PC-3 (cell line): ENCODE measurements around the gene EMP1. TPM values are rescaled to one million over a fixed set of nuclear protein-coding genes. Genes with fewer than 3 reads are reported as not detected.
A peak's percentile ranks its signal among the peaks of the same experiment; 100 is the strongest.

Experiments used
- ATAC-seq: fragments of 200-7000 bp; cut with Tn5 transposase; 2 replicates; pipeline ENCODE4 v1.9.1; 2020; ENCODE audit warnings: mild to moderate bottlenecking, moderate library complexity
- BruUV-seq: library from RNA; stranded (reverse); fragments of 400-500 nt; replicated peaks from 2 replicates; lab custom pipeline; 2021; lab: Mats Ljungman, UMichigan
- CTCF ChIA-PET: fragments of 300-600 bp; sonication (Branson Sonifier 250); formaldehyde crosslinking; loops from one replicate; lab custom pipeline; 2022; ENCODE audit warnings: antibody characterized with exemption; lab: Charles Lee
- POLR2A ChIA-PET: fragments of 300-600 bp; sonication (Branson Sonifier 250); formaldehyde crosslinking; loops from one replicate; lab custom pipeline; 2022; ENCODE audit warnings: antibody characterized with exemption; ENCODE audit not compliant: unreplicated experiment; lab: Charles Lee
- DNase-seq: peaks from one replicate; pipeline ENCODE4 v3.0.0-alpha.2; 2015
- H2AFZ ChIP-seq: fragments of 300-600 bp; sonication (generic); 2 replicates; pipeline ENCODE4 v1.6.0; 2016; ENCODE audit warnings: antibody characterized with exemption, low read length
- H3F3A ChIP-seq: fragments of 300-600 bp; sonication (generic); one replicate; pipeline ENCODE4 v1.6.0; 2017; ENCODE audit warnings: antibody characterized with exemption, low read length, control low read depth, mild to moderate bottlenecking; ENCODE audit not compliant: unreplicated experiment
- H3K27ac ChIP-seq: fragments of 300-600 bp; sonication (generic); 2 replicates; pipeline ENCODE4 v1.5.1; 2016; ENCODE audit warnings: mild to moderate bottlenecking, low read length
- H3K27me3 ChIP-seq: fragments of 300-600 bp; sonication (generic); 2 replicates; pipeline ENCODE4 v1.6.1; 2016; ENCODE audit warnings: low read length, mixed read lengths
- H3K36me3 ChIP-seq: fragments of 300-600 bp; sonication (generic); 2 replicates; pipeline ENCODE4 v1.6.1; 2016; ENCODE audit warnings: low read depth, mixed run types, low read length, mixed read lengths
- H3K4me1 ChIP-seq: fragments of 300-600 bp; sonication (generic); 2 replicates; pipeline ENCODE4 v1.5.1; 2016; ENCODE audit warnings: low read length; ENCODE audit not compliant: insufficient read depth
- H3K4me2 ChIP-seq: fragments of 300-600 bp; sonication (generic); 2 replicates; pipeline ENCODE4 v1.6.0; 2016; ENCODE audit warnings: low read length
- H3K4me3 ChIP-seq: fragments of 300-600 bp; sonication (generic); 2 replicates; pipeline ENCODE4 v1.5.1; 2016; ENCODE audit warnings: mild to moderate bottlenecking, low read length, mixed read lengths
- H3K79me2 ChIP-seq: fragments of 300-600 bp; sonication (generic); 2 replicates; pipeline ENCODE4 v1.6.1; 2017; ENCODE audit warnings: low read length, mixed read lengths
- H3K9ac ChIP-seq: fragments of 300-600 bp; sonication (generic); 2 replicates; pipeline ENCODE4 v1.6.0; 2016; ENCODE audit warnings: mild to moderate bottlenecking, low read length
- H3K9me2 ChIP-seq: fragments of 300-600 bp; sonication (generic); replicated peaks from 2 replicates; pipeline ENCODE4 v1.6.1; 2016; ENCODE audit warnings: mixed run types, low read length, mixed read lengths
- H3K9me3 ChIP-seq: fragments of 300-600 bp; sonication (generic); 2 replicates; pipeline ENCODE4 v1.6.1; 2016; ENCODE audit warnings: low read length, mixed read lengths
- H4K20me1 ChIP-seq: fragments of 300-600 bp; sonication (generic); 2 replicates; pipeline ENCODE4 v1.6.1; 2016; ENCODE audit warnings: low read length, mixed read lengths
- CTCF ChIP-seq: fragments of 300-600 bp; sonication (generic); conservative IDR thresholded peaks from 2 replicates; pipeline ENCODE4 v1.5.1; 2017; ENCODE audit warnings: antibody characterized with exemption, low read depth, mild to moderate bottlenecking, low read length
- EZH2 ChIP-seq: fragments of 300-600 bp; sonication (generic); IDR thresholded peaks from one replicate; pipeline ENCODE4 v1.6.1; 2017; ENCODE audit warnings: antibody characterized with exemption, mild to moderate bottlenecking, low read length; ENCODE audit not compliant: unreplicated experiment
- EZH2phosphoT487 ChIP-seq: fragments of 300-600 bp; sonication (generic); IDR thresholded peaks from 2 replicates; pipeline ENCODE4 v1.6.1; 2018; ENCODE audit warnings: mild to moderate bottlenecking, antibody characterized with exemption, low read length, borderline replicate concordance
- intact Hi-C: fragments of 100-400 bp; cut with micrococcal nuclease; formaldehyde crosslinking; loops from 2 replicates; pipeline ENCODE4 v1.9.0; 2023
- total RNA-seq: library from RNA; depleted of rRNA; stranded (reverse); fragments of >200 nt; gene quantifications from 2 replicates; pipeline ENCODE4 v1.2.3, GENCODE V29; 2014

Gene EMP1
- total RNA-seq, 1 experiment from 2014 or later, result 158 TPM

- Histone ChIP-seq H3K79me2 (no peaks in the 10 kb centered on the region), H3K36me3 (no peaks in the 10 kb centered on the region), H3K9me3 (no peaks in the 10 kb centered on the region), H2AFZ (no peak overlapping the region), H3K4me2 (no peak overlapping the region), H3F3A (no peaks in the 10 kb centered on the region), H3K9ac (no peak overlapping the region), H3K27ac (no peak overlapping the region), H4K20me1 (no peaks in the 10 kb centered on the region), H3K9me2 (no peaks in the 10 kb centered on the region), H3K4me3 (no peak overlapping the region), H3K4me1 (peaks cover 3% of the 10 kb centered on the region; the same call in 1 of the 2 replicates), H3K27me3 (no peaks in the 10 kb centered on the region)
- no peak for DNase-seq
- ChIA-PET CTCF (no interaction called here), POLR2A (no interaction called here)
- intact Hi-C loops, result no loop called here
- BruUV-seq, result no TSS peak
- TF ChIP-seq EZH2 (no peak), CTCF (no peak), EZH2phosphoT487 (no peak)
- no peak for ATAC-seq
These were observed 52.4 kb downstream of the EMP1 start for GRCh38 chr12:13248964-13249363.

DNA sequence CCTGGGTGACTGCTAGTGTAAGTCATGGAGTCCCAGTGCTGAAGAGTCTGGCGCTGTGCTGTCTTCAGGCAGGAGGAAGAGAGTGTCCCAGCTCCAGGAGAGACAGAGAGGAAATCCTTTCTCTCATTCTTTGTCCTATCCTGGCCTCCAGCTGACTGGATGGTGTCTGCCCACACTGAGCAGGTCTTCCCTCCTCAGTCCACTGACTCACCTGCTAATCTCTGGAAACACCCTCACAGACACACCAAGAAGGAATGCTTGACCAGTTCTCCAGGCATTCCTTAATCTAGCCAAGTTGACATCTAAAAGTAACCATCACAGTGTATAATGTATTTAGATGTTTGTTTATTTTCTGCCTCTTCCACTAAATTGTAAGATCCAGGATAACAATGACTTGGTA lies 53.9 kb downstream of the EMP1 start:
- CTCF ChIA-PET, result no interaction called here
- TF ChIP-seq EZH2phosphoT487 (no peak), EZH2 (no peak), CTCF (no peak)
- no peaks in the 10 kb centered on the region for H3K9me3 ChIP-seq
- no peaks in the 10 kb centered on the region for H3K27me3 ChIP-seq
- intact Hi-C loops, result loop anchor here (10.0 kb wide), 2 partner anchors 694 to 914 kb away; no protein-coding TSS in a partner anchor
- H3K9ac ChIP-seq, result no peak overlapping the region
- no TSS peak for BruUV-seq
- H3K79me2 ChIP-seq, result no peaks in the 10 kb centered on the region
- POLR2A ChIA-PET, result no interaction called here
- H3K9me2 ChIP-seq, result no peaks in the 10 kb centered on the region
- ATAC-seq (peak; percentile 76), DNase-seq (peak; percentile 76)
- H3K4me1 ChIP-seq, result peaks cover 3% of the 10 kb centered on the region; the same call in 1 of the 2 replicates
- H3K4me2 ChIP-seq, result no peak overlapping the region
- no peak overlapping the region for H3K4me3 ChIP-seq
- H2AFZ ChIP-seq, result no peak overlapping the region
- no peaks in the 10 kb centered on the region for H4K20me1 ChIP-seq
- no peaks in the 10 kb centered on the region for H3F3A ChIP-seq
- H3K36me3 ChIP-seq, result no peaks in the 10 kb centered on the region
- H3K27ac ChIP-seq, result no peak overlapping the region

- ChIA-PET CTCF (no interaction called here), POLR2A (no interaction called here)
- DNase-seq (no peak), ATAC-seq (no peak)
- H4K20me1 ChIP-seq, result no peaks in the 10 kb centered on the region
- BruUV-seq, result no TSS peak
- no peaks in the 10 kb centered on the region for H3K79me2 ChIP-seq
- H3K27me3 ChIP-seq, result no peaks in the 10 kb centered on the region
- H3K36me3 ChIP-seq, result no peaks in the 10 kb centered on the region
- H3K4me1 ChIP-seq, result peaks cover 3% of the 10 kb centered on the region; the same call in 1 of the 2 replicates
- intact Hi-C loops, result loop anchor here (10.0 kb wide), 2 partner anchors 693 to 913 kb away; no protein-coding TSS in a partner anchor
- H3K9ac ChIP-seq, result no peak overlapping the region
- no peaks in the 10 kb centered on the region for H3K9me3 ChIP-seq
- no peak overlapping the region for H3K4me3 ChIP-seq
- H2AFZ ChIP-seq, result no peak overlapping the region
- H3K9me2 ChIP-seq, result no peaks in the 10 kb centered on the region
- TF ChIP-seq EZH2 (no peak), EZH2phosphoT487 (no peak), CTCF (no peak)
- no peak overlapping the region for H3K27ac ChIP-seq
- H3F3A ChIP-seq, result no peaks in the 10 kb centered on the region
- no peak overlapping the region for H3K4me2 ChIP-seq
These were observed 55.0 kb downstream of the EMP1 start for GRCh38 chr12:13251521-13251920.
